WTC11 (cell line): ENCODE data around the gene JHY. TPM values are rescaled to one million over a fixed set of nuclear protein-coding genes. Genes with fewer than 3 reads are reported as not detected.

Experiments used
- ATAC-seq: fragments of 200-7000 bp; cut with Tn5 transposase; 2 replicates; pipeline ENCODE4 v1.10.0; 2021; ENCODE audit warnings: mild to moderate bottlenecking, moderate library complexity
- CTCF ChIA-PET: fragments of 300-600 bp; sonication (Branson Sonifier 250); formaldehyde crosslinking; loops from one replicate; lab custom pipeline; 2021; ENCODE audit warnings: antibody characterized with exemption; lab: Charles Lee
- POLR2A ChIA-PET: fragments of 350-600 bp; sonication (Branson Sonifier 250); formaldehyde crosslinking; loops from one replicate; lab custom pipeline; 2021; ENCODE audit warnings: antibody characterized with exemption; lab: Charles Lee
- DNase-seq: peaks from one replicate; pipeline ENCODE4 v3.0.0; 2021; ENCODE audit warnings: low spot score
- H3K27ac Mint-ChIP-seq: 2 replicates; pipeline ENCODE4 v1.8.0; 2021; ENCODE audit warnings: mixed read lengths
- H3K27me3 Mint-ChIP-seq: 2 replicates; pipeline ENCODE4 v1.8.0; 2021; ENCODE audit warnings: low read depth, mild to moderate bottlenecking, moderate library complexity, mixed read lengths
- H3K36me3 Mint-ChIP-seq: 2 replicates; pipeline ENCODE4 v1.8.0; 2021; ENCODE audit warnings: mixed read lengths
- H3K4me1 Mint-ChIP-seq: 2 replicates; pipeline ENCODE4 v1.8.0; 2022; ENCODE audit warnings: mixed read lengths
- H3K4me3 Mint-ChIP-seq: 2 replicates; pipeline ENCODE4 v1.8.0; 2021; ENCODE audit warnings: mild to moderate bottlenecking, moderate library complexity, mixed read lengths
- H3K9me3 Mint-ChIP-seq: 2 replicates; pipeline ENCODE4 v1.8.0; 2021; ENCODE audit warnings: mixed read lengths
- ATF2 ChIP-seq: sonication (generic); formaldehyde crosslinking; IDR thresholded peaks from 2 replicates; pipeline ENCODE4 v1.8.1; 2022; ENCODE audit warnings: low read depth, missing genetic modification reagents, borderline replicate concordance
- CTCF ChIP-seq: fragments of 200-600 bp; IDR thresholded peaks from 2 replicates; pipeline ENCODE4 v1.8.0; 2022; ENCODE audit warnings: antibody characterized with exemption
- ERG ChIP-seq: fragments of 250-450 bp; sonication (Bioruptor Pico); IDR thresholded peaks from 2 replicates; pipeline ENCODE4 v1.8.0; 2021; ENCODE audit warnings: mild to moderate bottlenecking
- ESRRA ChIP-seq: sonication (generic); formaldehyde crosslinking; IDR thresholded peaks from 2 replicates; pipeline ENCODE4 v1.8.1; 2022; ENCODE audit warnings: mild to moderate bottlenecking, missing genetic modification reagents, borderline replicate concordance
- FOXP1 ChIP-seq: sonication (generic); formaldehyde crosslinking; IDR thresholded peaks from 2 replicates; pipeline ENCODE4 v1.8.0; 2022; ENCODE audit warnings: missing genetic modification reagents, mild to moderate bottlenecking, moderate library complexity, borderline replicate concordance
- GABPB1 ChIP-seq: sonication (generic); formaldehyde crosslinking; IDR thresholded peaks from 2 replicates; pipeline ENCODE4 v1.8.1; 2023; ENCODE audit warnings: mild to moderate bottlenecking, missing genetic modification reagents
- HMGXB4 ChIP-seq: sonication (generic); formaldehyde crosslinking; IDR thresholded peaks from 2 replicates; pipeline ENCODE4 v1.8.1; 2023; ENCODE audit warnings: mild to moderate bottlenecking, moderate library complexity, missing genetic modification reagents
- MAX ChIP-seq: sonication (generic); formaldehyde crosslinking; IDR thresholded peaks from 2 replicates; pipeline ENCODE4 v1.8.0; 2022; ENCODE audit warnings: mild to moderate bottlenecking, missing genetic modification reagents
- MLX ChIP-seq: sonication (generic); formaldehyde crosslinking; IDR thresholded peaks from 2 replicates; pipeline ENCODE4 v1.8.1; 2023; ENCODE audit warnings: mild to moderate bottlenecking, missing genetic modification reagents, moderate library complexity
- NFYB ChIP-seq: sonication (generic); formaldehyde crosslinking; conservative IDR thresholded peaks from 2 replicates; pipeline ENCODE4 v1.8.0; 2022; ENCODE audit warnings: low read depth, missing genetic modification reagents
- NR1H2 ChIP-seq: sonication (generic); formaldehyde crosslinking; IDR thresholded peaks from 2 replicates; pipeline ENCODE4 v1.9.0; 2021; ENCODE audit warnings: mild to moderate bottlenecking, moderate library complexity, missing genetic modification reagents
- NR2C2 ChIP-seq: sonication (generic); formaldehyde crosslinking; IDR thresholded peaks from 2 replicates; pipeline ENCODE4 v1.8.0; 2022; ENCODE audit warnings: mild to moderate bottlenecking, missing genetic modification reagents
- RELA ChIP-seq: sonication (generic); formaldehyde crosslinking; IDR thresholded peaks from 2 replicates; pipeline ENCODE4 v1.8.1; 2022; ENCODE audit warnings: missing genetic modification reagents, mild to moderate bottlenecking, borderline replicate concordance
- SOX15 ChIP-seq: fragments of 250-450 bp; sonication (Bioruptor Pico); IDR thresholded peaks from 2 replicates; pipeline ENCODE4 v1.9.0; 2021; ENCODE audit warnings: mild to moderate bottlenecking
- STAT6 ChIP-seq: sonication (generic); formaldehyde crosslinking; conservative IDR thresholded peaks from 2 replicates; pipeline ENCODE4 v1.8.1; 2023; ENCODE audit warnings: mild to moderate bottlenecking, low read depth, missing genetic modification reagents, moderate library complexity
- TEAD4 ChIP-seq: sonication (generic); formaldehyde crosslinking; IDR thresholded peaks from 2 replicates; pipeline ENCODE4 v1.8.0; 2022; ENCODE audit warnings: mild to moderate bottlenecking, missing genetic modification reagents
- TP53 ChIP-seq: sonication (generic); formaldehyde crosslinking; IDR thresholded peaks from 2 replicates; pipeline ENCODE4 v1.8.1; 2023; ENCODE audit warnings: mild to moderate bottlenecking, missing genetic modification reagents
- ZMAT4 ChIP-seq: fragments of 250-450 bp; sonication (Bioruptor Pico); IDR thresholded peaks from 2 replicates; pipeline ENCODE4 v1.9.0; 2021; ENCODE audit warnings: mild to moderate bottlenecking
- ZNF138 ChIP-seq: sonication (generic); formaldehyde crosslinking; conservative IDR thresholded peaks from 2 replicates; pipeline ENCODE4 v1.8.1; 2022; ENCODE audit warnings: mild to moderate bottlenecking, moderate library complexity, missing genetic modification reagents
- ZNF232 ChIP-seq: sonication (generic); formaldehyde crosslinking; IDR thresholded peaks from 2 replicates; pipeline ENCODE4 v1.8.0; 2022; ENCODE audit warnings: mild to moderate bottlenecking, missing genetic modification reagents
- ZNF263 ChIP-seq: sonication (generic); formaldehyde crosslinking; IDR thresholded peaks from 2 replicates; pipeline ENCODE4 v1.8.1; 2022; ENCODE audit warnings: low read depth, mild to moderate bottlenecking, moderate library complexity, missing genetic modification reagents
- ZNF512 ChIP-seq: sonication (generic); formaldehyde crosslinking; IDR thresholded peaks from 2 replicates; pipeline ENCODE4 v1.8.1; 2022; ENCODE audit warnings: missing genetic modification reagents, borderline replicate concordance
- total RNA-seq: library from RNA; stranded (reverse); gene quantifications from 3 replicates; pipeline ENCODE4 v1.2.3, GENCODE V29; 2021

Gene JHY
- total RNA-seq, 1 experiment from 2014 or later = 1.6 TPM

- TF ChIP-seq FOXP1 (CRISPR knock-in tag) (no peak), NFYB (CRISPR knock-in tag) (no peak), ZNF232 (CRISPR knock-in tag) (no peak), NR1H2 (no peak), ESRRA (CRISPR knock-in tag) (no peak), ATF2 (CRISPR knock-in tag) (no peak)
Measured at GRCh38 chr11:122951211-122951610, 68.7 kb downstream of the JHY start (continued).

- POLR2A ChIA-PET = no interaction called here
- Mint-ChIP-seq H3K36me3 (no peaks in the 10 kb centered on the region), H3K9me3 (no peaks in the 10 kb centered on the region), H3K27me3 (peaks cover 6% of the 10 kb centered on the region; the same call in 1 of the 2 replicates), H3K4me3 (no peak overlapping the region), H3K4me1 (peaks cover 20% of the 10 kb centered on the region), H3K27ac (no peak overlapping the region)
- ATAC-seq (no peak), DNase-seq (no peak)
- CTCF ChIA-PET = interaction anchor here (1.4 kb wide), 1 partner anchor 100 kb away, joined by 4 read pairs; no protein-coding TSS in a partner anchor
- no peak for TF ChIP-seq TP53 (CRISPR knock-in tag)
- no peak for TF ChIP-seq ERG (CRISPR knock-in tag)
- TF ChIP-seq ZNF512 (CRISPR knock-in tag) = no peak
- TF ChIP-seq ZNF138 (CRISPR knock-in tag) = no peak
- TF ChIP-seq MAX = no peak
- no peak for TF ChIP-seq MLX
- TF ChIP-seq ZMAT4 (CRISPR knock-in tag) = no peak
- no peak for TF ChIP-seq GABPB1 (CRISPR knock-in tag)
- TF ChIP-seq RELA = no peak
- TF ChIP-seq ZNF263 (CRISPR knock-in tag) = no peak
- no peak for TF ChIP-seq SOX15
- TF ChIP-seq HMGXB4 = no peak
- no peak for TF ChIP-seq TEAD4 (CRISPR knock-in tag)
- no peak for TF ChIP-seq CTCF
- no peak for TF ChIP-seq STAT6 (CRISPR knock-in tag)
- TF ChIP-seq NR2C2 (CRISPR knock-in tag) = no peak
Measured at GRCh38 chr11:122954455-122954854, 71.9 kb downstream of the JHY start.
